Ramos (cell line): ENCODE data around the gene PRR18.
"Not testable (repeated sequence)": the region's sequence is repeated elsewhere in the genome, so short reads cannot be mapped to it uniquely, and the experiment has no call there.

Experiments
- in situ Hi-C: fragments of 300-500 bp; cut with MboI; formaldehyde crosslinking; loops from one replicate; pipeline ENCODE4 v1.14.3; 2022; ENCODE audit warnings: low sequenced_read_pairs; ENCODE audit not compliant: unreplicated experiment

Gene PRR18, protein sequence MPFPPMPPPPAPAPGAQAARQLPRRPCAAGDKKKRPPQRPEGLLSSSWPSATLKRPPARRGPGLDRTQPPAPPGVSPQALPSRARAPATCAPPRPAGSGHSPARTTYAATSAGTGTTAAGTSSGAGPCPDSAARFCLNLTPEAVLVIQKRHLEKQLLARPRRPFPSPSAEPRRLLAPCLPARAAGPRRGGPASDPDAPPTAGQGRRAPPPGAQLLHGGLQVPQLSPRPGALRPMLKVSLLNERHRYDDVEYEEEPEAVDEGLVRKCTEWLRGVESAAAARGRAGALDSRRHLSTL

DNA sequence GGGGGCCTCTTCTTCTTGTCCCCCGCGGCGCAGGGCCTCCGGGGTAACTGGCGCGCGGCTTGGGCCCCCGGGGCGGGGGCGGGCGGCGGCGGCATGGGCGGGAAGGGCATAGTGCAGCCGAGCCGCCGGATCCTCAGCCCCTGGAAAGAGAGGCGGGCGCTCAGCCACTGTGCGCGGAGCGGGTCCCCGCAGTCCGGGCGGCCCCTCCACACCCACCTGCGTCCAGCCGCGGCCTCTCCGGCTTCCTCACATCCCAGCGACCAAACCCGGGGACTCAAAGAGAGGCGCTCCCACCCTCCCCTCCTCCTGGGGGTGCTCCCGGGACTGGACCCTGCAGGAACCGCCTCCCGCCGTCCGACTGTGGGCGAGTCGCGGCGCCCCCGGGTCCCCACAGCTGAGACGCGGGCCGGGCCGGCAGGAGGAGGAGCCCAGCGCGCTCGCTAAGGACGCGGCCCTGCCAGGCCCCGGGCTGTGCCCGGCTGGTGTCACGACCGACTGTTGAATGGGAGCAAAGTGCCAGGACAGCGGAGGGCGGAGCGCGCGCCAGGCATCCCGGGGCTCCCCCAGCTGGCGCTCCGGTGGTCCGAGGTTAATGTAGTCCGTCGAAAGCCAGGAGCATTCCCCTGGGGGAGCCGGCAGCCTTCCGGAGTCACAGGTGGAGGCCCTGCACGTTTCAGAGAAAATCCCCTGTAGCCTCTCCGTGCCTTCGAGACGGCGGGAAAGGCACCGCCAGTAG, at the start of gene PRR18:
PRR18 (minus strand) TSS at position 360 of the 736 bp plus-strand sequence; CDS start at position 110, 250 bp downstream.
- in situ Hi-C loops, result no loop called here

- in situ Hi-C loops, result no loop called here
Observed at GRCh38 chr6:166355552-166355951, 47.4 kb upstream of the PRR18 start.

GRCh38 chr6:166354965-166355364, 46.8 kb upstream of the PRR18 start:
- in situ Hi-C loops, result no loop called here

GRCh38 chr6:166354143-166354542, 46.0 kb upstream of the PRR18 start:
- in situ Hi-C loops, result no loop called here

GRCh38 chr6:166353507-166353906, 45.3 kb upstream of the PRR18 start:
- in situ Hi-C loops, result no loop called here

- in situ Hi-C loops, result no loop called here
Observed at GRCh38 chr6:166352923-166353322, 44.7 kb upstream of the PRR18 start.

- in situ Hi-C loops, result no loop called here
Observed at GRCh38 chr6:166351715-166352285, 43.6 kb upstream of the PRR18 start.

DNA sequence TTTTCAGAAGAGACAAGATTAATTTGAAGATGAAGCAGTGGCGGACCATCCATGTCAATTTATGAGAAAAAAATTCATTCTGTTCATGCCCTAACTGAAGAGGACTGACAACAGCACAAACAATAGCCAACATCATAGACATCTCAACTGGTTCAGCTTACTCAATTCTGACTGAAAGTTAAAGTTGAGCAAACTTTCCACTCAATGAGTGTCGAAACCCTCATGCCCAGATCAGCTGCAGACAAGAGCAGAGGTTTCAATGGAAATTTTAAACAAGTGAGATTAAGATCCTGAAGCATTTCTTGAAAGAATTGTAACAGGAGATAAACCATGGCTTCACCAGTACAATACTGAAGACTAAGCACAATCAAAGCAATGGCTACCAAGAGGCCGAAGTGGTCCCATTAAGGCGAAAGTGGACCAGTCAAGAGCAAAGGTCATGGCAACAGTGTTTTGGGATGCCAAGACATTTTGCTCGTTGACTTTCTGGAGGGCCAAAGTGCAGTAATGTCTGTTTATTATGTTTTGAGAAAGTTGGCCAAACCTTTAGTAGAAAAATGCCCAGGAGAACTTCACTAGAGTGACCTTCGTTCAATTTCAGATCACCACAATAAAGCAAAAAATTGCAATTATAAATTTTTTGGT, 40.2 kb upstream of the PRR18 start:
- in situ Hi-C loops, result no loop called here

GRCh38 chr6:166346965-166347364, 38.8 kb upstream of the PRR18 start:
- in situ Hi-C loops, result no loop called here

DNA sequence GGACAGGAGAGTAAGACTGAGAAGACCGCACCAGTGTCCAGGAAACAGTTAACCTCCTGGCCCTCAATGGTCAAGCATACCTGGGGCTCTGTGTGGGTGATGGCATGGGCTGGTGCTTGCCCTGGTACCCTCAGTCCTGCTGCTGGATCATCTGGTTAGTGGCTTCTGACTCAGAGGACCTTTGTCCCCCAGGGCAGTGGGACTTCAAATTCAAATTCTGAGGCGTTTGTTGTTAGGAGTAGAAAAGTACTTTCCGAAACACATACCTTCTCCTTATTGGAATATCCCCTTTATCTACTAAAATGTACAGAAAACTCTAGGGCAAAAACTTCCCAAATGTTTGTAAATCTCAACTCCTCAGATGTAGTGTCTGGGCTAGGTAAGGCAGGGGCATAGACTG, 38.3 kb upstream of the PRR18 start:
- in situ Hi-C loops, result no loop called here

DNA sequence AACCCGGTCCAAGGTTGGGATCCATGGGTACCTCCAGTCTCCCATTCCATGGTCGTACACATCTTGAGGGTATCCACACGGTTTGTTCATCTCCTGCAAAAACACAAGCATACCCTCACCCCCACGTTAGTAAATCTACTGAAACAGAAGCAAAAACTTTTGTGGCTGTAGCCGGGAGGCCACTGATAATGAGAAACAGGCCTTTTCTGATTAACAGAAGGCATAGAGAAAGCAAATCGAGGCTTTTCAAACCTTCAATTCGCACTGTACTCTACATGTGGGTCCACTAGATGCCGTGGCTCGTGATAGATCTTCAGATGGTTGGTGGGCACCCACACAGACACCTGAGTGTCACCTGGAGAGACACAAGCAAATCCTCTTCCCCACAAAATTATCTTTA, 37.5 kb upstream of the PRR18 start:
- in situ Hi-C loops, result not testable (repeated sequence)

DNA sequence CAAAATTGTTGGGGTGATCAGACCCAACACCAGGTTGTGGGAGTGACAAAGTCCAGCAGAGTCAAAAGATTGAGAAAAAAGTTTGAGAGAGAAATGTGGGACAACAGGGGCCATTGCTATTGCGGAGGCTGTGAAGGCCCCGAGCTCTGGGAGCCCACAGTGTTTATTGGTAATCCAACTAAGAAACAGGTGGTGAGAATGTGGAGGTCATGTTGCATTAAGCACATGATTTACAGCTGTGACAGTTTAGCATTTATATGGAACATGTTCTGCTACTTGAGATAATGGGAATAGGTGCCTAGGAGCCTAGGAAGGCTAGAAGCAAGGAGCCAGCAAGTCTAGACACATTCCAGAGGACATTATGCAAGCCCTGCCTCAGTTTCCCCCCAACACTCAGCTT, 36.7 kb upstream of the PRR18 start:
- in situ Hi-C loops, result not testable (repeated sequence)

GRCh38 chr6:166344240-166344639, 36.0 kb upstream of the PRR18 start:
- in situ Hi-C loops, result no loop called here

- in situ Hi-C loops, result no loop called here
Observed at GRCh38 chr6:166343150-166343487, 34.9 kb upstream of the PRR18 start.

DNA sequence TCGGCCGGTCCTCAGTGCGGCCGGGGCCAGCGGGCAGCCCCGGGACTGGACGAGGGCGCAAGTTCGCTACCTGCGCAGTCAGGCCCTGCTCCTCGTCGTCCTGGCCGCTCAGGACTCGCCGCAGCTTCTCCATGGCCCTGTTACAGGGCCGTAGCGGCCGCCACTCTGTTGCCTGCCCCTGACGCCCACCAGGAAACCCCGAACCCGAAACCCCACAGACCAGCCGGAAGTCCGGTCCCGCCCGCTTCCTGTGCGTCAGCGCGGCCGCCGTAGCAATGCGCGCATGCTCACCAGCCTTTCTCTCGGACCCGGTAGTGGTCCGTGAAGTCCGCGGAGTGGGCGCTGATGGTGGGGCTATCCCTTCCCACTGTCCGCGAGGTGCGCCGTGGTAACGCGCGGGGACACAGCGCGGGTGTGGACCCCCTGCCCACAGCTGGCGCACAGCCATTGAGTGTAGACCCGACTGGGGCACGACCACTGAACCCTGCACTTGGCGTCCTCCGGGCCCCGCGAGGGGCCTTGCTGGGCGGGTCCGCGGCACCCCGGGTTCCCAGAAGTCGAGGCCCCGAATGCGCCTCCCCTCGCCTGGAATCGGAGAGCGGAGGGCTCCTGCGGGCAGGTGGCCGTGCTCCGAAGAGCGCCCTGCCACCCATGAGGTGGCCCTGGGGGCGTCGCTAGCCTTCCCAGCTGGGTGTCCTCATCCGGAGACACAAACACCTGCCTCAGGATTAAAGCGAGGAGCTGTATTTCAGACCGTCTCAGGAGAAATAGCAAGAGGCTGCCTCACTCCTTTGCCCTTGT, 34.4 kb upstream of the PRR18 start, which contains the start of gene SFT2D1:
SFT2D1 (minus strand) TSS at position 197 of the 801 bp plus-strand sequence; CDS start at position 133, 64 bp downstream.
- in situ Hi-C loops, result no loop called here

DNA sequence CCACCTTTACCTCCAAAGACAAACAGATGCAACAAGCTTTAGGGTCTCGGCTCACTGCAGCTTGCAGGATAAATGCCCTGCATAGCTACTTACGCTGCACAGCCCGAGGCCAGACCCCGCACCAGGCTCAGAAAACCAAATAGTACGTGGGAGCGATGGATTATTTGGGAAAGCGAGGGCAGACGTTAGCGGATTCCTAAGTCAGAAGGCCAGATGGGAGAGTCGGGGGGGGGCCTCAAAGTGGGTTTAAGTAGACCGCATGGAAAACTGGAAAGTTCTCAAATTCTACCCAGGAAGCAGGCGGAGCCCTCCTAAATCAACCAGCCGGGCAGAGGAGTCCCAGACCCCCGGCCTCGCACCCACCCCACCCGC, 33.8 kb upstream of the PRR18 start:
- in situ Hi-C loops, result no loop called here

GRCh38 chr6:166341464-166341863, 33.3 kb upstream of the PRR18 start:
- in situ Hi-C loops, result no loop called here

- in situ Hi-C loops, result no loop called here
Observed at GRCh38 chr6:166338854-166339253, 30.7 kb upstream of the PRR18 start.

DNA sequence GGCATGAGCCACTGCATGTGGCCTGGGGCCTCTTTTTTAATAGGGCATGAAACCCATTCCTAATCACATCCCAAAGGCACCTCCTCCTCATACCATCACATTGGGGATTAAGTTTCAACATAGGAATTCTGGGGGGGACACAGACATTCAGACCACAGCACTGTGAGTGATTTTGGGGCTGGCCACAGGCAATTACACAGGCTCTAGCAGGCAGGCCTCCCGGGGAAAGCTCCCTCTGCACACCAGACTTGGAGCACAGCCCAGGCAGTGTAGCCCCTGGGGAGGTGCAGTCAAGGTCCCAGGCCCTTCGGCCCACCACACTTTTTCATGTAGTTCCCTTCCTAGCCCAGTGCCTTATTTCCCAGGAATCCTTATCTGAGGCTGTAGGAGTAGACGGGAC, 28.7 kb upstream of the PRR18 start:
- in situ Hi-C loops, result no loop called here
